IPS DF 6.9 (cell line): Measurements from ENCODE around the gene LITAF.
"Not testable (repeated sequence)": the region's sequence is repeated elsewhere in the genome, so short reads cannot be mapped to it uniquely, and the experiment has no call there.

ENCODE experiments used
- DNase-seq: peaks from one replicate; pipeline ENCODE4 v3.0.0-alpha.2; 2013; ENCODE audit warnings: low read depth, low spot score
- H3K27ac ChIP-seq: one replicate; pipeline ENCODE4 v1.5.1; 2013; ENCODE audit warnings: low read length, control low read depth
- H3K27me3 ChIP-seq: 2 replicates; pipeline ENCODE4 v1.6.1; 2013; ENCODE audit warnings: mild to moderate bottlenecking, low read length; ENCODE audit not compliant: control insufficient read depth, insufficient read depth
- H3K36me3 ChIP-seq: 2 replicates; pipeline ENCODE4 v1.6.1; 2013; ENCODE audit warnings: low read length; ENCODE audit not compliant: control insufficient read depth, insufficient read depth
- H3K4me1 ChIP-seq: 2 replicates; pipeline ENCODE4 v1.6.1; 2013; ENCODE audit warnings: low read length; ENCODE audit not compliant: control insufficient read depth, insufficient read depth
- H3K4me3 ChIP-seq: 2 replicates; pipeline ENCODE4 v1.5.1; 2013; ENCODE audit warnings: mild to moderate bottlenecking, low read length
- H3K9me3 ChIP-seq: 2 replicates; pipeline ENCODE4 v1.6.1; 2013; ENCODE audit warnings: low read length, inconsistent platforms; ENCODE audit not compliant: control insufficient read depth, insufficient read depth
- WGBS: extraction: QIAGEN DNeasy Blood & Tissue Kit; methylation state at CpG from one replicate; pipeline ENCODE4 v1.1.7; 2013; ENCODE audit warnings: mixed read lengths, missing lambda C conversion rate; ENCODE audit not compliant: insufficient read length, insufficient coverage; 5-methylcytosine and 5-hydroxymethylcytosine counted together

LITAF gene

GRCh38 chr16:11585460-11586377 lies 1.0 kb downstream of the LITAF start:
- WGBS = no CpG with 5 or more reads among the region's 29 CpGs
- H3K4me3 ChIP-seq = peak overlapping the region; percentile 55; the same call in 1 of the 2 replicates
- H3K4me1 ChIP-seq = peaks cover 11% of the 10 kb centered on the region
- H3K9me3 ChIP-seq = no peaks in the 10 kb centered on the region
- H3K27me3 ChIP-seq = peaks cover 4% of the 10 kb centered on the region
- DNase-seq = no peak
- peaks cover 3% of the 10 kb centered on the region; the same call in 1 of the 2 replicates for H3K36me3 ChIP-seq
- H3K27ac ChIP-seq = no peak overlapping the region

DNA sequence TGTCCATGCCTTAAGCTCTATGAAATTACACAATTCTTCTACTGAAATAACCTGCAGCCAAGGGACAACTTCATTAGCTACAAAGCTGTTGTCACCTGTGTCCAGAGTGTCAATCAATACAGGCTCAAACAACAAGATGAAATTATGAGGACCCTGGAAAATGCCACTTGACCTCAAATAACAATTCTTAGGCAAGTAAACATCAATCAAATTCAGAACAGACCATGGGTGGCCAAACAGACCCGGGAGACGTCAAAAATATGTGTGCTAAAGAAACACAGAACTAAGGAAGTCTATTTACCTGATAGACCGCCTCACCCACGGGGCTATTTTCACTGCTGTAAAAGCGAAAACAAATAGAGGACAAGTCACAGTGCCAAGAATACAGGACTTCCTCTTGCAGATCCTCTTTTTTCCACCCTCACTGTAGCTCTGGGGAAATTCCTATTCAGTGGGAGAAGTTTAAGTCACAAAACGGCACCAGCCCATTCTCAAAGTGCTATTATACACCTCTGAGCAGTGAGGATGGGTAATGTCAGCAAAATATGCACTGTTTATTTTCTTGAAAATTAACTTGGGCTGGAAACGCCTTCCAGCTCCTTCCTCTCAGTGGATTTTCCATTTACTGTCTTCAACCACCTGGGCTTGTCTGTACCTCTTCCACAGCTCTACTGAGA lies 2.7 kb downstream of the LITAF start:
- no CpG with 5 or more reads among the region's 7 CpGs for WGBS
- Histone ChIP-seq H3K9me3 (no peaks in the 10 kb centered on the region), H3K27ac (no peak overlapping the region), H3K4me3 (no peak overlapping the region), H3K4me1 (peaks cover 11% of the 10 kb centered on the region), H3K36me3 (peaks cover 3% of the 10 kb centered on the region; the same call in 1 of the 2 replicates), H3K27me3 (peaks cover 4% of the 10 kb centered on the region)
- no peak for DNase-seq

GRCh38 chr16:11583166-11583565 lies 3.6 kb downstream of the LITAF start:
- Histone ChIP-seq H3K27me3 (peaks cover 4% of the 10 kb centered on the region), H3K4me1 (peaks cover 11% of the 10 kb centered on the region), H3K27ac (no peak overlapping the region), H3K4me3 (no peak overlapping the region), H3K36me3 (peaks cover 3% of the 10 kb centered on the region; the same call in 1 of the 2 replicates), H3K9me3 (no peaks in the 10 kb centered on the region)
- WGBS = no CpG with 5 or more reads among the region's 7 CpGs
- DNase-seq = no peak

DNA sequence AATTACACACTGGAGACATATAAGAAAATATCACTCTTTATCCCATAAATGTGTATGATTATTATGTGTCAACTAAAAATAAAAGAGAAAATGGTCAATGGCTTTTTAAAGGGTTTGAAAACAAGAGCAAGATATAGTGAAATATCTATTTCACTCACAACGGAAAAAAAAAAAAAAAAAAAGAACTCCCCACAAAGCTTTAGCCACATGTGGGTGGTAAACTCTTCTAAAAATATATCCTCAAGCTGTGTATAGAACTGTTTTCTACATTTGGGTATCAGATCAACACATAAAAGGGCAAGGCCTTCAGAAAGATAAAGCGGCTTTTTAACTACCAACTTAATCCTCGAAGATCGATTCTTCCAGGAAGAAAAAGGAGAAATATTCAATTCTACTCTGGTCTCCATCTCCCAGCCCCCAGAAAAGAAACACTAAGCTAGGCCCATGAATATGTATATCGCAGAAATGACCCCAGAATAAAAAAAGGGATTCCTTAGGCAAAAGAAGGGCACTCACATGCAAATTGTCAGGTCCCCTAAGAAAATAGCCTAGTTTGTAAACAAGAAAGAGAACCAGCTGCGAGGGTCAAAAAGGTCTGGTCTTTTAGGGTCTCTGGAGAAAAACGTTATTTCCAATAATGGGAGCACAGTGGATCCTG lies 4.4 kb downstream of the LITAF start:
- no peak overlapping the region for H3K27ac ChIP-seq
- H3K27me3 ChIP-seq = peaks cover 4% of the 10 kb centered on the region
- no CpG with 5 or more reads among the region's 7 CpGs for WGBS
- peaks cover 11% of the 10 kb centered on the region for H3K4me1 ChIP-seq
- H3K36me3 ChIP-seq = peaks cover 3% of the 10 kb centered on the region; the same call in 1 of the 2 replicates
- no peaks in the 10 kb centered on the region for H3K9me3 ChIP-seq
- H3K4me3 ChIP-seq = no peak overlapping the region
- DNase-seq = no peak

DNA sequence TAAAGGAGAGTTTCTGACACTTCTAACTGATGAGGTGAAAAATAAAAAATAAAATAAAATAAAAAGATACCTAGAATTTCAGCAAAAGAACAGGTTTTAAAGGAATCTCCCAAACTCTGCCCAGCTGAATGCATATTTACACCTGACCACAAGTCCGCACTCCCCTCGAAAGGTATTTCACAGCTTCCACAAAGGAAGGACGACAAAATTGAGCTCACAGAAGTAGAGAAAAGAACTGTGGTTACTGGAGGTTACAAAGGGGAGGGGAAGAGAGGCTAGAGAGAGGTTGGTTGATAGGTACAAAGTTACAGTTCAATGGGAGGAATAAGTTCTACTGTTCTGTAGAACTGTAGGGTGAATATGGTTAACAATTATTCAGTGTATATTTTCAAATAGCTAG lies 5.0 kb downstream of the LITAF start:
- Histone ChIP-seq H3K4me1 (peaks cover 11% of the 10 kb centered on the region), H3K27ac (no peak overlapping the region), H3K27me3 (peaks cover 4% of the 10 kb centered on the region), H3K4me3 (no peak overlapping the region), H3K36me3 (peaks cover 3% of the 10 kb centered on the region; the same call in 1 of the 2 replicates), H3K9me3 (no peaks in the 10 kb centered on the region)
- no CpG with 5 or more reads among the region's 3 CpGs for WGBS
- no peak for DNase-seq

GRCh38 chr16:11580451-11581086 lies 6.2 kb downstream of the LITAF start:
- H3K4me1 ChIP-seq = peaks cover 7% of the 10 kb centered on the region; the same call in 1 of the 2 replicates
- no peaks in the 10 kb centered on the region for H3K9me3 ChIP-seq
- DNase-seq = no peak
- peaks cover 4% of the 10 kb centered on the region for H3K27me3 ChIP-seq
- H3K4me3 ChIP-seq = no peak overlapping the region
- peaks cover 3% of the 10 kb centered on the region; the same call in 1 of the 2 replicates for H3K36me3 ChIP-seq
- H3K27ac ChIP-seq = no peak overlapping the region
- no CpG with 5 or more reads among the region's 12 CpGs for WGBS

DNA sequence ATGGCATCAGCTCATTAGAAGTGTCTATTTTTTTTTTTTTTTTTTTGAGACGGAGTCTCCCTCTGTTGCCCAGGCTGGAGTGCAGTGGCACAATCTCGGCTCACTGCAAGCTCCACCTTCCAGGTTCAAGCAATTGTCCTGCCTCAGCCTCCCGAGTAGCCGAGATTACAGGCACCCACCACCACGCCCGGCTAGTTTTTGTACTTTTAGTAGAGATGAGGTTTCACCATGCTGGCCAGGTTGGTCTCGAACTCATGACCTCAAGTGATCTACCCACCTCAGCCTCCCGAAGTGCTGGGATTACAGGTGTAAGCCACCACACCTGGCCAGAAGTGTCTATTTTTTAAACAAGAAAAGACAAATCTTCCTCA lies 9.4 kb downstream of the LITAF start:
- not testable (repeated sequence) for H3K9me3 ChIP-seq, H3K36me3 ChIP-seq, H3K27ac ChIP-seq, DNase-seq, H3K27me3 ChIP-seq, H3K4me1 ChIP-seq, H3K4me3 ChIP-seq
- WGBS = no CpG with 5 or more reads among the region's 8 CpGs

- Histone ChIP-seq H3K27ac (no peak overlapping the region), H3K4me3 (no peak overlapping the region), H3K4me1 (no peaks in the 10 kb centered on the region), H3K9me3 (no peaks in the 10 kb centered on the region), H3K36me3 (no peaks in the 10 kb centered on the region), H3K27me3 (no peaks in the 10 kb centered on the region)
- DNase-seq = no peak
- WGBS = no CpG with 5 or more reads among the region's 9 CpGs
Measured at GRCh38 chr16:11576427-11577289, 10.1 kb downstream of the LITAF start.

GRCh38 chr16:11575223-11575589 lies 11.5 kb downstream of the LITAF start:
- no peak overlapping the region for H3K27ac ChIP-seq
- no CpG with 5 or more reads among the region's 7 CpGs for WGBS
- no peaks in the 10 kb centered on the region for H3K4me1 ChIP-seq

More at GRCh38 chr16:11575223-11575589, 11.5 kb downstream of the LITAF start:
- H3K36me3 ChIP-seq = no peaks in the 10 kb centered on the region
- no peak overlapping the region for H3K4me3 ChIP-seq
- H3K9me3 ChIP-seq = no peaks in the 10 kb centered on the region
- no peak for DNase-seq
- H3K27me3 ChIP-seq = no peaks in the 10 kb centered on the region
